Activated T-helper 1 cell treated with anti-CD3 and anti-CD28 coated beads, Interleukin-2, amount 50 U/mL, for 16 hours (primary cell): ENCODE results near the gene DDX1.
"Not testable (repeated sequence)": the region's sequence is repeated elsewhere in the genome, so short reads cannot be mapped to it uniquely, and the experiment has no call there.

Source experiments
- DNase-seq, 2 donors: peaks; one replicate each; pipeline ENCODE4 v3.0.0-alpha.2; 2020; ENCODE audit warnings: low read depth in 1 of 2, low spot score in 1 of 2

Gene DDX1

DNA sequence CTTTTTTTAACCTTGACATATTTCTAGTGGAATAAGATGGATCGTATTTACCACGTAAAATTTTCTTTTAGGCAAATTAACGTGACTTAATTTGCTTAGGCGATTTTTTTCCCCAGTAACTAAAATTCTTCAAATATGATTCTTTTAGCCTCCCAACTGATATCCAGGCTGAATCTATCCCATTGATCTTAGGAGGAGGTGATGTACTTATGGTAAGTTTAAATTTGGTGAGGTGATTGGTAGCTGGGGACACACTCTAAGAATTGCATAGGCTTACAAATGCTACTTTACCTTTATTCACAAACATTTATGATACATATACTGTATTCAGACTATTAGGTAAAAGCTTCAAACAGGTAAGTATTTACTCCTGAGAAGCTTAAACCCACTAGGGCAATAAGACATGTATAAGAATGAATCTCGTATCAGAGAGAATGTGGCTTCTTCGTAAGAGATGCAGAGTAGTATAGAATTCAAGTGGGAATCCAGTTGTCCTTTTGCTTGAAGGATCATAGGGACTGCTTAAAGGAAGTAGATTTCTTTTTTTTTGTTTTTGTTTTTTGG, 3.8 kb downstream of the DDX1 start:
- DNase-seq: no peak

GRCh38 chr2:15595936-15596335, 4.3 kb downstream of the DDX1 start:
- no peak for DNase-seq

- no peak for DNase-seq
Observed at GRCh38 chr2:15596350-15596749, 4.7 kb downstream of the DDX1 start.

- no peak for DNase-seq
Observed at GRCh38 chr2:15596968-15597367, 5.3 kb downstream of the DDX1 start.

DNA sequence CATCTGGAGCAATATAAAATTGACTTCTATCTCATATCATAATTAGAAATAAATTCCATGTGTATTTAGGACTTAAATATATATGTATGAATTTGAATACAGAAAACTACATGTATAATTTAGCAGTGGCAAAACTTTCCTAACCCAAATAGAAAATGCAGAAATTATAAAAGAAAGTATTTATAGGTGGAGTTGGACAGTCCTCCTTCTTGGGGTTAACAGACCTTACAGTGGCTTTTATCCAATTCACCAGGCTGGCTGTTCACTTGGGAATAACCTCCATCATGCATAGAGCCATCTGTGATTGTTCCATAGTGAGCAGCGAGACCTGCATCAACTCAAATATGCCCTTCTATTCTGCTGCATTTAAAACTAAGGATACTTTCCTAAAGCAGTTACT, 8.3 kb downstream of the DDX1 start:
- no peak for DNase-seq

DNA sequence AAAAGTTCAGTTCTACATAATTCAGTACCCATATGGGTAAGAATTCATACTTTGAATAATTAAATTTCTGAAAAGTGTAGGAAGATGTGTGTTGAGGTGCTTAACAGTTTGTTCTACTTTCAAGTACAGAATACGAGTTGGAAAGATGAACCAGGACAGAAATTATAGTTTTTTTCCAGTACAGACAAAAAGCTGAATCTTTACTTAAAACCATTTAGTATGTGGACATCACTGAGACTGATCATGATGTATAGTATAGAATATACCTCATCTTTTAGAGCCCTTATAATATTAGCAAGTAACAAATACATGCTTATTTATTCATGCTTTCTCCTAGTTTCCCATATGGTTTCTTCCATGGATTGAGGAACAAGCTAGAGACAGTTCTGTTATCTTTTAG, 10.0 kb downstream of the DDX1 start:
- no peak for DNase-seq

- DNase-seq: no peak
Observed at GRCh38 chr2:15602393-15602792, 10.7 kb downstream of the DDX1 start.

- DNase-seq: no peak
Observed at GRCh38 chr2:15603044-15603765, 11.5 kb downstream of the DDX1 start.

DNA sequence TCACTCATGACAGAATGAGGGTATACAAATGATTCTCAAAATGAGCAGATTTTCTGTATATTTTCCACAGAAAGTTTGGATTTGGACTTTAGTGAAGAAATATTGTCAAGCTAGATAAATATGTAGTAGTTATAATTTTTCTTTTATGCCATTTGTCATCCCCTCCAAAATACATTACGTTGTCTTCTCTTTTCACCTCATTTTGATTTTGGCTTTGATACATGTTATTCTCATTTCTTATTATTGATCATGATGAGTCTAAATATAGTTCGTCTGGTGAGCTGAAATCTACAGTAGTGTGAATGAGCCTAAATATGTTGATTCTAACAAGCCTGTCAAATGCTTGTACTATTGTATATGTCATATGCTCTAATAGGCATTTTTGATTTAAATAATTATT, 12.3 kb downstream of the DDX1 start:
- no peak for DNase-seq

DNA sequence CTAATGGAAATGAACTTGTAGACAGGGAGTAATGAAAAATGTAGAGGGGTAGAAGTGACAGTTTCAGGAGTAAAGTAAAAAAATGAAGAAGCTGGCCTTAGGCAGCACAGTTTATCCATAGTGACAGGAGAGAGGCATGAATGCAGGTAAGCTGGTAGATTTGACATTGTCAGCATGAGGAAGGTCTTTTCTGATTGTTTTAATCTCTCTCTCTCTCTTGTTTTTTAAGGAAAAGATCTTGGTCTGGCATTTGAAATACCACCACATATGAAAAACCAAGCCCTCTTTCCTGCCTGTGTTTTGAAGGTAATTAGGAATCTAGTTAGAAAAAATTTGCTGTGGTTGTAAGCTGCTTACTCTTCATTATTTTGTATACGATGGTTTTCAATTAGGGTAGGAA, 14.1 kb downstream of the DDX1 start:
- no peak for DNase-seq

DNA sequence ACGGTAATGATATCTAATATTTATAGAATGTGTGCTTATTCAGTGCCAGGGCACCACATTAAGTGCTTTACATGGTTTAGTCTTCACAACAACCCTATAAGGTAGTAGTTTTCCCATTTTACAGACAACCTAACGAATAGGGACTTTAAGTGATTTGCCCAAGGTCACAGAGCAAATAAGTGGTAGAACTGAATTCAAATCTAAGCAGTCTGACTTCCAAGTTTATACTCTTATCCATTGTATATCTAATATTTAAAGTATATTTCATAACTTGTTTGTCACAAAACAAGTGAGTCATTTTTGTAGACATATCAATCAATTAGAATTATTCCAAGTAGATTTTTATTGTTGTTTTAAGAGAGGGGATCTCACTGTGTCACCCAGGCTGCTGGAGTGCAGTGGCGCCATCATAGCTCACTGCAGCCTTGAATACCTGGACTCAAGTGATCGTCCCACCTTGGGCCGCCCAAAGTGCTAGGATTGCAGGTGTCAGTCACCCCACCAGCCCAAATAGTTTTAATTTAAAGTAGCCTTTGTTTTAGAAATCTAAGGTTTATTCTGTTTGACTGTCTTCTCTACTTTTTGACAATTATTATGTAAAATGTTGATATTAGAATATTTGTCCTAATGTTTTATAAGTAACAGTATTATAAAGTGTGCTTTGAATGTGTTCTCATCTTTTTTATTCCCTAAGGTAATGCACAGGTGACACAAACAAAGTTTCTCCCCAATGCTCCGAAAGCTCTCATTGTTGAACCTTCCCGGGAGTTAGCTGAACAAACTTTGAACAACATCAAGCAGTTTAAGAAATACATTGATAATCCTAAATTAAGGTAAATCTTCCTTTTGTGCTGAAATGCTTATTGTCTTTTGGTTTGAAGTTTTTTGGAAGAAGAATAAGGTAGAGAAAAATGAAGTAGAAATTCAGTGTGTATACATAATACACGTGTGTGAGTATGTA, 15.1 kb downstream of the DDX1 start:
- DNase-seq: no peak

DNA sequence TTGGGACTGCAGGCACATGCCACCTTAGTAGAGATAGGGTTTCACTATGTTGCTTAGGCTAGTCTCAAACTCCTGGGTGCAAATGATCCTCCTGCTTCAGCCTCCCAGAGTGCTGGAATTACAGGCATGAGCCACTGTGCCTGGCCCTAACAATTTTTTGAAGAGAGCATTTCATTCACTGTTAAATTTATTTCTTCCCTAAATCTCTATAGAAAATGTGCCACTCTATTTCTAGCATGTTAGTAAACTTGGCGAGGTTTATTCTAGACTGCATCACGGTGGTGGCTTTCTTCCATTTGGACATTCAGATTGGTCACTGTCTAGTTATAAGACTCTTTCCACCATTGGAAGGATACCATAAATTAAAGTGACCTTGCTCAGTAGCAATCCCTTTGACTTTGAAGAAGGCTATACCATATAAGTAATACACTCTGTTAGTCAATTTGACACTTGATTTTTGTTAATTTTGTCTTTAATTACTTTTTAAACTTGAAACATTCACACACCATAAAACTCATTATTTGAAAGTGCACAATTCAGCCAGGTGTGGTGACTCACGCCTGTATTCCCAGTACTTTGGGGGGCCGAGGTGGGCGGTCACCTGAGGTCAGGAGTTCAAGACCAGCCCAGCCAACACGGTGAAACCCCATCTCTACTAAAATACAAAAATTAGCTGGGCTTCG, 16.2 kb downstream of the DDX1 start:
- no peak for DNase-seq

- DNase-seq: no peak
Observed at GRCh38 chr2:15608392-15608761, 16.7 kb downstream of the DDX1 start.

DNA sequence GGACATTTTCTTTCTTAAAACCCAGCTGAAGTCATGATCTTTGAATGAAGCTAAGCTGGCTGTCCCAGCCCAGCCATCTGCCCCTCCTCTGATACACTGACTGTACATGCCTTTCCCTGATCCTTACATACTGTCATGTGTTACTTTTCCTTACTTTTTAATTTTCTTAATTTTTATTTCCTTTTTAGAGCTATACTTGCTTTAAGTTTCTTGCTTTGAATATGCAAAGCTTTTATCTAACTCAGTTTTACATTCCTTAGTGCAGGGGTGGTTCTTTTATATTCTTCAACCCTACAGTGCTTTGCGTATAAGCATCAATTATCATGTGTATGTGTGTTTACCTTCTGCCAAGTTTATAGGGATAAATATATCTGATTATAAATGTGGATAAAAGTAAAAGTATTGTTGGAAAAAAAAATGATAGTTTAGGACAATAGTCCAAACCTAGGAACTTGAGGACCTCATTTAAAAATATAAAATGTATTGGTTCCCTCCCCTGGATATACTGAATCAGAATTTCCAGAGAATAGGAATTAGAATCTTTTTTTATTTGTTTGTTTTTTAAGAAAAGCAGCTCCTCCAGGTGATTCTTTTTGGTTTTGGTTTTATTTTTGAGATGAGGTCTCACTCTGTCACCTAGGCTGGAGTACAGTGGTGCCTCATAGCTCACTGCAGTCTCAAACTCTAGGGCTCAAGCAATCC, 17.8 kb downstream of the DDX1 start:
- DNase-seq: no peak

DNA sequence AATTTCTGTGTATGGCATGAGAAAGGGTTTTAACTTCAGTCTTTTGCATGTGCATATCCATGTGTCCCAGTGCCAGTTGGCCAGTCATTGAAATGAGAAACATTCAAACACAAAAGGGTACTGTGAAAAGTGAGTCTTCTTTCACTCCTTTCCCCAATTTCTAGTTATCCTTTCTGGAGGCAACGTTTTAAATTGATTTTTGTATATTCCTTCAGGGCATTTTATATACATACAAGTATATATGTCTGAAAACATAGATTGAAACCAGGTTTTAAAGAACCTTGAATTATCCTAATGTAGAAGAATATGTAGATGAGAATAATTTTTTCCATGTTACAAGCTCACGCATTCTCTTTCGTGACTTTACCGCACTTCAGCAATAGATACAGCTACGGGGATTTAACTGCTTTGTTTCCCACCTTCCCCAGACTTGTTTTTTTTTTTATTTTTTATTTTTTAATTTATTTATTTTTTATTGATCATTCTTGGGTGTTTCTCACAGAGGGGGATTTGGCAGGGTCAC, 18.8 kb downstream of the DDX1 start:
- DNase-seq: no peak

DNA sequence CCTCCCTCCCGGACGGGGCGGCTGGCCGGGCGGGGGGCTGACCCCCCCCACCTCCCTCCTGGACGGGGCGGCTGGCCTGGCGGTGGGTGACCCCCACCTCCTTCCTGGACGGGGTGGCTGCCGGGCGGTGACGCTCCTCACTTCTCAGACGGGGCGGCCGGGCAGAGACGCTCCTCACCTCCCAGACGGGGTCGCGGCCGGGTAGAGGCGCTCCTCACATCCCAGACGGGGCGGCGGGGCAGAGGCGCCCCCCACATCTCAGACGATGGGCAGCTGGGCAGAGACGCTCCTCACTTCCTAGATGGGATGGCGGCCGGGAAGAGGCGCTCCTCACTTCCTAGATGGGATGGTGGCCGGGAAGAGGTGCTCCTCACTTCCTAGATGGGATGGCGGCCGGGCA, 20.4 kb downstream of the DDX1 start:
- not testable (repeated sequence) for DNase-seq

DNA sequence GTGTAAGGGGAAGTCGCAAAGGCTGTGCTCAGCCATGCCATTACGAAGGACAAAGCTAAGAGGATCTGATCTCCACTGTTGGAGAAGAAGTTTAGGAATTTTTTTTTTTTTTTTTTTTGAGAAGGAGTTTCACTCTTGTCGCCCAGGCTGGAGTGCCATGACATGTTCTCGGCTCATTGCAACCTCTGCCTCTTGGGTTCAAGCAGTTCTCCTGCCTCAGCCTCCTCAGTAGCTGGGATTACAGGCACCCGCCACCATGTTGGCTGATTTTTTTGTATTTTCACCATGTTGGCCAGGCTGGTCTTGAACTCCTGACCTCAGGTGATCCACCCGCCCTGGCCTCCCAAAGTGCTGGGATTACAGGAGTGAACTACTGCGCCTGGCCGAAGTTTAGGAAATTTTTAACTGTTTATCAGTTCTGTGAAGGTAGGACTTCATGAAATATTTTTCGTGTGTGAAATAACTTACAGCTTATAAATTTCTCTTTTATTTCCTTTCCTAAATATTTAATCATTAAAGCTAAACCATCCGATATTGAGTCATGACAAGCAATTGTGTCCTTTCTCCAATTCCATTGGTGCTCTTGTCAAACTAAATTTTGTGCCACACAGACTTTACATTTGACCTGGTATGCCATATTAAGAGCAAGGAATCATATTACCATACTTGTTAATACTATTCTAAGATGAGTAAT, 22.2 kb downstream of the DDX1 start:
- DNase-seq: no peak

GRCh38 chr2:15614545-15615300, 23.1 kb downstream of the DDX1 start:
- no peak for DNase-seq

- DNase-seq: no peak
Observed at GRCh38 chr2:15615301-15615920, 23.7 kb downstream of the DDX1 start.
